Measurements from ENCODE around the gene C1GALT1. TPM values are rescaled to one million over a fixed set of nuclear protein-coding genes. Genes with fewer than 3 reads are reported as not detected.

The C1GALT1 gene
- total and polyA plus RNA-seq, 9 of the 15 experiments (the other 6 are each of a cell fraction or from before 2014, with no cell fraction given): 5.0 to 33.2 (median 24.1) TPM

DNA sequence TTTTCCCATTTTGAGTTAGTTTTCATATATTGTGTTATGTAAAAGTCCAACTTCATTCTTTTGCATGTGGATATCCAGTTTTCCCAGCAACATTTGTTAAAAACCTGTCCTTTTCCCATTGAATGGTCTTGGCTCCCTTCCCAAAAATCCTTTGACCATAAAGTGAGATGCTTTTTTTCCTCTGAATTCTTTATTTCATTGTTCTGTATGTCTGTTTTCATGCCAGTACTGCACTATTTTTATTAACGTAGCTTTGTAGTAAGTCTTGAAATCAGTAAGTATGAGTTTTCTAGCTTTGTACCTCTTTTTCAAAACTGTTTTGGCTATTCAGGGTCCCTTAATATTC lies 20.0 kb downstream of the C1GALT1 start:
- ChIA-PET CTCF (ENCODE audit: low intra/inter-chr PET ratio) (no interaction called here), POLR2A (interaction anchor here (0.7 to 1.9 kb wide), 3 partner anchors 12 to 99 kb away, joined by 3 to 7 read pairs (median 3); no protein-coding TSS in a partner anchor)
- H2AFZ ChIP-seq (ENCODE audit: low read depth, low read length): no peak overlapping the region
- BruUV-seq (replicated peaks): no TSS peak
- no peaks in the 10 kb centered on the region for H4K20me1 ChIP-seq (replicated peaks; ENCODE audit: control insufficient read depth, insufficient read depth, low read length)
- H3K4me2 ChIP-seq (ENCODE audit: insufficient read depth, low read length): no peak overlapping the region
- no peak overlapping the region for H3K4me3 ChIP-seq
- no peak overlapping the region for H3K9ac ChIP-seq (ENCODE audit: insufficient read depth in 1 of 2, low read depth in 2 of 2, low read length in 2 of 2)
- in situ Hi-C loops (cut with MboI): no loop called here
- no peaks in the 10 kb centered on the region for H3K9me3 ChIP-seq (replicated peaks; ENCODE audit: control insufficient read depth, insufficient read depth, low read depth, low read length)
- TF ChIP-seq RB1 (IDR thresholded peaks at IDR 0.05; ENCODE audit: low read depth) (no peak), POLR2G (IDR thresholded peaks at IDR 0.05; ENCODE audit: low read depth, low read length) (no peak), TEAD1 (CRISPR knock-in tag; IDR thresholded peaks at IDR 0.05) (no peak), CEBPZ (IDR thresholded peaks at IDR 0.05; ENCODE audit: borderline replicate concordance, low read depth, low read length) (no peak), TAL1 (IDR thresholded peaks at IDR 0.05) (no peak), MCM2 (IDR thresholded peaks at IDR 0.05; ENCODE audit: low read depth) (no peak), SRSF3 (IDR thresholded peaks at IDR 0.05; ENCODE audit: insufficient read depth, low read length) (no peak), PML (IDR thresholded peaks at IDR 0.05; ENCODE audit: low read length) (no peak), SAFB (IDR thresholded peaks at IDR 0.05; ENCODE audit: borderline replicate concordance, low read depth, low read length) (no peak), CCAR2 (IDR thresholded peaks at IDR 0.05; ENCODE audit: low read depth, low read length) (no peak)
- no peak overlapping the region for H3K27ac ChIP-seq (ENCODE audit: extremely low read depth, low read depth, low read length)
- no peaks in the 10 kb centered on the region for H3K36me3 ChIP-seq (ENCODE audit: control insufficient read depth, insufficient read depth, low read length)
- no peaks in the 10 kb centered on the region; a peak in 1 of 5 replicates for H3K4me1 ChIP-seq (replicated peaks in 1 of 2; ENCODE audit: control insufficient read depth in 2 of 2, insufficient read depth in 2 of 2, low read length in 2 of 2)
- WGBS (ENCODE audit: insufficient coverage, low coverage, missing lambda C conversion rate): 94% methylated on average over 1 of the region's 1 CpG
- no peaks in the 10 kb centered on the region for H3K27me3 ChIP-seq (ENCODE audit: control insufficient read depth in 2 of 2, insufficient read depth in 2 of 2, low read length in 2 of 2)
- H3K79me2 ChIP-seq (ENCODE audit: control insufficient read depth, insufficient read depth, low read length): peaks cover 59% of the 10 kb centered on the region
- DNase-seq (ENCODE audit: extremely low read depth in 1 of 4, low spot score in 3 of 4) (no peak), ATAC-seq (no peak), FAIRE-seq (no peak)
- intact Hi-C loops (cut with micrococcal nuclease): no loop called here
- no peaks in the 10 kb centered on the region for H3K9me1 ChIP-seq (ENCODE audit: control insufficient read depth, insufficient read depth, low read length)

Data from K562 (cell line).